Measurements from ENCODE around the gene ADCY4.

DNA sequence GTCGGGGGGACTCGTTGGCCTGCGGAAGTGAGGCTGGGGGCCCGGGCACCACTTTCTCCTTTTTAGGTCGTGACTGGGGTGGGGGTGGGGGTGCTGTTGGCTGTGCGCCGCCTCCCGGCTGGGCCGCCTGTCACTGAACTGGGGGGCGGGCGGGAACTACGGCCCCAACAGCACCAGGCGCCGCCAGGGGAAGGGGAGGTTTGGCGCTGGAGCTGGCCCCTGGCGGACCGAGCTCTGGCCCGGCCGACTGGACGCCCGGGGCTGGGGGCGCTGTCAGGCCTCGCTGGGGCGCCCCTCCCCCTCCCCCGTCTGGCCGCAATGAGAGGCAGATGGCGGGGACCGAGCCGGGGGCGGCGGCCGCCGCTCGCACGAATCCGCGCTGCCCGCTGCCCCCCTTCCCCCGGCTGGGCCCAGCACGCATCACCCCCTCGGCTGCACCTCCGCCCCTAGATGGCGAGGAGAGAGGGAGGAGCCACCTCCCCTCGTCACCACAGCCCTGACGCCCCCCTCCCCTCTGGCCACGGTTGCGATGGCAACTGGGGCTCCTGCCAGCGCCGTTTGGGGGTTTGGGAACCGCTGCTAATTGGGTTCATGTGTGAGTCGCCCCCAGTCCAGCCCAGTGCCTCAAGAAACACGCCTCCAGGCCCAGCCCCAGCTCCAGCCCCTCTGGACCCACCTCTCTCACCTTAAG is 33.8 kb upstream of the ADCY4 start:
- TF ChIP-seq, protein P1, sequence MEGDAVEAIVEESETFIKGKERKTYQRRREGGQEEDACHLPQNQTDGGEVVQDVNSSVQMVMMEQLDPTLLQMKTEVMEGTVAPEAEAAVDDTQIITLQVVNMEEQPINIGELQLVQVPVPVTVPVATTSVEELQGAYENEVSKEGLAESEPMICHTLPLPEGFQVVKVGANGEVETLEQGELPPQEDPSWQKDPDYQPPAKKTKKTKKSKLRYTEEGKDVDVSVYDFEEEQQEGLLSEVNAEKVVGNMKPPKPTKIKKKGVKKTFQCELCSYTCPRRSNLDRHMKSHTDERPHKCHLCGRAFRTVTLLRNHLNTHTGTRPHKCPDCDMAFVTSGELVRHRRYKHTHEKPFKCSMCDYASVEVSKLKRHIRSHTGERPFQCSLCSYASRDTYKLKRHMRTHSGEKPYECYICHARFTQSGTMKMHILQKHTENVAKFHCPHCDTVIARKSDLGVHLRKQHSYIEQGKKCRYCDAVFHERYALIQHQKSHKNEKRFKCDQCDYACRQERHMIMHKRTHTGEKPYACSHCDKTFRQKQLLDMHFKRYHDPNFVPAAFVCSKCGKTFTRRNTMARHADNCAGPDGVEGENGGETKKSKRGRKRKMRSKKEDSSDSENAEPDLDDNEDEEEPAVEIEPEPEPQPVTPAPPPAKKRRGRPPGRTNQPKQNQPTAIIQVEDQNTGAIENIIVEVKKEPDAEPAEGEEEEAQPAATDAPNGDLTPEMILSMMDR (conservative IDR thresholded peaks at IDR 0.05; ENCODE audit: low read depth, low read length): no peak
- TF ChIP-seq EZH2 (IDR thresholded peaks at IDR 0.05; ENCODE audit: low read length, unreplicated experiment): no peak
